Stimulated activated CD4-positive, alpha-beta T cell treated with anti-CD3 and anti-CD28 coated beads, Interleukin-4, amount 100 ng/mL, for 4 hours (primary cell): Measurements from ENCODE around the gene PLEKHM1.
"Not testable (repeated sequence)": the region's sequence is repeated elsewhere in the genome, so short reads cannot be mapped to it uniquely, and the experiment has no call there.

Experiments
- DNase-seq, 2 experiments: peaks; one replicate each; pipeline ENCODE4 v3.0.0-alpha.2; 2020

Gene PLEKHM1

DNA sequence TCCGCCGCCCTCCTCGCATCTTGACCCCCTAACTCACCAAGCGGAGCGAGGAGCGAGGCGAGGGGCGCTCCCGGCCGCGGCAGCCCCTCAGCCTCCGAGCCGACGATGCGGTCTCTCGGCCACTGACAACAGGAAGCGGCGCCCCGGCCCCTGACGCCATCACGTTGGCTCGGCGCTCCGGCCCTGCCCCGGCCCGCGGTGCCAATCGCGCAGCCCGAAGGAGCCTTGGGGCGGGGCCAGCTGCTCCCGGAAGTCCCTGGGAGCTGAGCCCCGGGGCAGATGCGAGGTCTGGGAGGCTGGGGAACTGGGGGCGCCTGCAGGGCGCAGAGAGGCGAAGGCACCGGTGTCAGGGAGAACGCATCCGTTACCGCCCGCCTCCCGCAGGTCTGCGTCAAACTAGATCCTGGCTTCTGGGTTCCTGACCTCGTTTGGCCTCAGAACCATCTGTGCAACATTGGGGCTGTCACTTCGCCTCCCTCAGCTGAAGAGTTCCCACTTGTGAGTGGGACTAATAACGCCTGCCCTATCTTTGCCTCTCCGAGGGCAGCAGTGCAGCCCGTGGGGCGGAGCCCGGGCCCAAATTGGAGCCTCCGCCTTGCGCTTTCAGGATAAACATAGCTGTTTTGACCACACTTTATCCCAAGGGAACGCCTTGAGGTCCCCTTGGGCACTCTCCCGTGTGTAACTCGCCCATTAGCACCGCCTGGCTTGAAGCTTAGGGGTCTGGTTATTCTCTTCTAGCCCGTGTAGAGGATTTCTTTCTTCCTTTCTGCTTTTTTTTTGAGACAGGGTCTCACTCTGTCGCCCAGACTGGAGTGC, at the start of gene PLEKHM1:
Gene PLEKHM1 (minus strand): TSS at position 107 of the 819 bp plus-strand sequence. CDS start 8,237 bp downstream, outside the sequence.
- DNase-seq: peak; percentile 76 to 79

GRCh38 chr17:45538168-45538567, 47.6 kb upstream of the PLEKHM1 start:
- not testable (repeated sequence) for DNase-seq

DNA sequence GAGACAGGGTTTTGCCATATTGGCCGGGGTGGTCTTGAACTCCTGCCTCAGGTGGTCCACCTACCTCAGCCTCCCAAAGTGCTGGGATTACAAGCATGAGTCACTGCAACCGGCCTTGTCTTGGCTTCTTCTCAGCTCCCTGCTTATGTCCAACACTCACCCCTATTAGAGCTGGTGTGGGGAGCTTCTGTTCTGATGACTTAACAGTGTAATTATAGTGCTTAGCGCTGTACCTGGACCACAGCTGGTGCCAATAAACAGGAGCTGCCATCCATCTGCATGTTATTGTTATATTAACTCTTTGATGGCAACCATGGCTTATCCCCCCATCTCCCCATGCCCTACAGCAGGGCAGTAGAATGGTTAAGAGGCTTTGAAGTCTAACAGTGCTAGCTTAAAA, 15.6 kb upstream of the PLEKHM1 start:
- DNase-seq: not testable (repeated sequence)

GRCh38 chr17:45505183-45505582, 14.7 kb upstream of the PLEKHM1 start:
- not testable (repeated sequence) for DNase-seq

DNA sequence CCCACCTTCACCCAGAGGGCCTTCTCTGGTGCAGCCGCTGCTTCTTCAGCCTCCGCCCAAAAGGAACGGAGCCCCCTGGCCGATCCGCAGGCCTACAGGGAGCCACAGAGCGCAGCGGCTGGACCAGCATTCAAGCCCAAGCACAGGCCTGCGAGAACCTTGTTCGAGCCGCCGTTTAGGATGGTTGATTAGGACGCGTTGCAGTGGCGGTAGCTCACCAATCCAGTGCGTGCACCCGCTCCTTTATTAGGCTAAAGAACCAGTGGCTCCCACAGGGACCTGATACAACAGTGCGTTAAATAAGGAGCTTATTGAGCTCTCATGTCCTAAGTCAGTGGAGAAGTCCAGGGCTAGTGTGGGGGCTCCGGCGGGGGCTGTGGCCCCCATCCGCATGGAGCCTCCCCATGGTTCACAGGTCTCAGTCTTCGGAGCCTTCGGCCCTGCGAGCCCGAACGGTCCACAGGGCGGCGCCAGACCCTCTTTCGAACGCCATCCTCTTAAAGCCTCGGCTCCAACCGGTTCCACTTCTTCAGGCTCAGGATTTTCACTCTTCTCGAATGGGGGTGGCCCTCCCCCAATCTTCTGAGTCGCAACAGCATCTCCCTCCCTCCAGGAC, 10.7 kb upstream of the PLEKHM1 start:
- not testable (repeated sequence) for DNase-seq

DNA sequence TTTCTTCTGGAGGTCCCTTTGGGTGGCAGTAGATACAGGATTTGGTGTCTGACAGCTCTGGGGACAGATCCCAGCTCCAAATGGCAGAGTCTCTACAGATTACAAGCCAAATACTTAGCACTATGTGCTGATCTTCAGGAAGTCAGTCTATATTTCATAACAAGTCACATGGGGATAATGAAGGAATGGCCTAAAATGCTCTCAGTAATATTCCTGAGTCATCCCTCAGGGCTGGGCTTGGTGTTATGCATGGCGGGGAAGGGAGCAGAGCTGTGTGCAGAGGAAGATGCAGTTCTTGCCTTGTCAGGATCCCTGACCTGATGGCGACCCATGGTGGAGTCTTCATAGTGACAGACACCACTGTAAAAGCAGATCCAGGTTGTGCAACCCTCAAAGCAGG, 10.0 kb upstream of the PLEKHM1 start:
- DNase-seq: not testable (repeated sequence)

DNA sequence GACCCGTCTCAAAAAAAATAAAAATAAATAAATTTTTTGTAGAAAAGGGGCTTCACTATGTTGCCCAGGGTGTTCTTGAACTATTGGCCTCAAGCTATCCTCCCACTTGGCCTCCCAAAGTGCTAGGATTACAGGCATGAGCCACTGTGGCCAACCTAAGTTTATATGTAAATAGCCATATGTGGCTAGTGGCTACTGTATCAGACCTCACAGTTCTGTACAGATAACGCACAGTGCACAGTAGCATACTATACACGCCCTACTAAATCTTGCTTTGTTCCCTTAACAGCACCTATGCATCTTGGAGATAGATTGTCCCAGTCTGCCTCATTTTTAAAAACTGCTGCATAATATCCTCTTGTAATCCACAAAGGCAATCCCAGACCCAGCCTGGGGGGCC, 8.7 kb upstream of the PLEKHM1 start:
- DNase-seq: not testable (repeated sequence)

GRCh38 chr17:45498377-45498776, 7.9 kb upstream of the PLEKHM1 start:
- not testable (repeated sequence) for DNase-seq

- DNase-seq: not testable (repeated sequence)
Observed at GRCh38 chr17:45497449-45497848, 6.9 kb upstream of the PLEKHM1 start.

- DNase-seq: not testable (repeated sequence)
Observed at GRCh38 chr17:45496507-45496906, 6.0 kb upstream of the PLEKHM1 start.

DNA sequence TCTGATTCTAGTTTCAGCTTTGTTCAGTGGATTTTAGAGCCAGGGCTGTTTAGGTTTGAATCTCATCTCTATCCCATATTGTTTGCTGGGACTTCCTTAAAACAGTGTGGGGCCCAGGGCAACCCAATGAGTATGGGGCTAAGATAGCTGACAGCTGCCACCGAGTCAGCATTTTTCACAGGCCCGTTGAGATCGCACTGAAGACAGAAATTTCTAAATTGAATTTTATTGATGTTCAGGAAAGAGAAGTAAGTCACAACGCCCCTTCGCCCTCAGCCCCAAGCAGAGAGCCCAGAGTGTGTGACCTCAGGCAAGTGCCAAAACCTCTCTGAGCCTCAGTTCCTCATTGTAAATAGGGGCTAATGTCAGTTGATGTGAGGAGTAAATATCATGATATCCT, 4.0 kb upstream of the PLEKHM1 start:
- not testable (repeated sequence) for DNase-seq

DNA sequence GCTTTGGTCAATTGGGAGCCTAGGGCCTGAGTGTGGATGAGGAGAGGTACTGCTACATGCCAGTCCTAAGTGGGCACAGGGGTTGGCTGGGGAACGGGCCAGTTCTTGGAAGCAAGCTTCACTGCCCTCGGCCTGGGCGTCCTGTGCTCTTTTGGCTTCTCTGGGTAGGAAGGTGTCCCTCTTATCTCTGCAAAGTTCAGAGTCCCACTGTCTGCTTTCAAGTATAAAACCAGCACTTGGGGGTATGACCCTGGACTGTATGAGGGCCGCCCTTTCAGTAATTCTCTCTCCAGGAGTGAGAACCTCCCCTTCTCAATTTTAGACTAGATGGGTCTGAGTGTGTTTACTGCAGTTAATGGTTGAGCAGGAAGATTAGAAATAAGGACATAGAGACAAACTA, 1.6 kb upstream of the PLEKHM1 start:
- DNase-seq: not testable (repeated sequence)

DNA sequence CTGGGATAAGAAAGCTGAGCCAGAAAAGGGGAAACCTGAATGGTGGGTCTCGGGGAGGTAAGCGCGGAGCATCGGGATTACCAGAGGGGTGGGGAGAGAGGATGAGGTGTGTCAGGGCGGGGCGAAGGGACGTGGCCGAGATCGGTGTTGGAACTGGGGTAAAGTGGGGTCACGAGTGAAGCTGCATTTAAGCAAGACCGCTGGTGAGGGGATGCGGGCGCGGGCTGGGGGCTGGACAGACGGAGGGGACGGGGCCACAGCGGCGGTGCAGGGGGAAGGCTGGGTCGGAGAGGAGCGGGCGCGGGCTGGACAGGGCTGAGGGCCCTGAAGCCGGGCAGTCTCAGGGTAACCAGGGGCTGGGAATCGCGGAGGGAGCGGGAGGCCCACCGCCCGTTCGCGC, 323 bp downstream of the PLEKHM1 start:
- DNase-seq: not testable (repeated sequence)

GRCh38 chr17:45487704-45488103, 2.8 kb downstream of the PLEKHM1 start:
- not testable (repeated sequence) for DNase-seq

GRCh38 chr17:45483591-45484216, 6.8 kb downstream of the PLEKHM1 start:
- DNase-seq: not testable (repeated sequence)

DNA sequence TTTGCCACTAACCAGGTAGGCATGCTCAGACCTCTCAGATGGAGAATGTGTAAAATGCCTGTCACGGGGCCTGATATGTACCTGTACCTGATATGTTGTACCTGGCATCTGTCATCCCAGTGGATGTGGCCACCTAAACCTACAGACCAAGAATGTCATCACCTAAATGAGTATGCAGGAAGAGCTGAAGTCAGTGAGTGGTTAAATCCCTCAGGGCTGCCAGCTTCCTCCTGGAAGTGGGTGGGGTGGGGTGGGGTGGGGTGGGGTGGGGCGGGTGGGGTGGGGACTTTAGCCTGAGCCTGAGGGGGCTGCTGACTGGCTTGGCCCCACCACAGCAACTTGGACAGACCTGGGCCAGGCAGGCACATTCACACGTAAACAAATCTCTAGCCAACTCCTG, 7.3 kb downstream of the PLEKHM1 start:
- DNase-seq: not testable (repeated sequence)

DNA sequence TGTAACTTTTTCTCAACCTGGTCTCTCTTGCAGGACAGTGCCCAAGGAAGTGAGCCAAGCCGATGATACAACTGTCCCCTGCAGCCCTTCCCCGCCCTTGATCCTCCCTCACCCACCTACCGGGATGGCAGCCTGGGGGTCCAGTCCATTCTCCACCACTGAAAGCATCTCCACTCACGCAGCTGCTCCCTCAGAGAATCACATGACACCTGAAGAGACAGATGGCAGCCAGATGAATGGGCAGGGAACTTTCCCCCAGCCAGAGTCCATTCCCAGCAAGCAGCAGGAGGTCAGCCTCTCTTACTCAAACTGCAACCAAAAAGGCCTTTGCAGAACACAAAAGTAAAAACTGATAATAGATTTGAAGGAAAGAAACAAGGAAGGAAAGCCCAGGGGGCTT, 8.2 kb downstream of the PLEKHM1 start:
- DNase-seq: not testable (repeated sequence)

DNA sequence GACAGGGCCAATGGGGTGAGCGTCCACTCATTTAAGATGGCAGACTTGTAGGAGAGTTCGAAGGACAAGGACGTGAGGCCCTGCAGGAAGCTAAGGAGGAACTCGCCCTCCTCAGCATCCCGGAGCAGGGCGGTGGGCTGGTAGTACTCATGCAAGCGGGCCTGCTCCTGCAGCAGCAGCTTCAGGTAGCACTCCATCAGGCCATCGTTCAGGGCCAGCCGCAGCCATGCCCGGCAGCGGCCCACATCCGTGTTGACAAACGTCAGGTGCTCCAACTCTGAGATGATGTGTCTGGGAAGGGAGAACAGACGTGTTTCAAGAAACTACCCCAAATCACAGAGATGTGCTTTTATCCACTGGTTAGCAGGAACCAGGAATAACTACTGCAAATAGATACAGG, 15.1 kb downstream of the PLEKHM1 start:
- DNase-seq: not testable (repeated sequence)

- not testable (repeated sequence) for DNase-seq
Observed at GRCh38 chr17:45472249-45472648, 18.3 kb downstream of the PLEKHM1 start.

DNA sequence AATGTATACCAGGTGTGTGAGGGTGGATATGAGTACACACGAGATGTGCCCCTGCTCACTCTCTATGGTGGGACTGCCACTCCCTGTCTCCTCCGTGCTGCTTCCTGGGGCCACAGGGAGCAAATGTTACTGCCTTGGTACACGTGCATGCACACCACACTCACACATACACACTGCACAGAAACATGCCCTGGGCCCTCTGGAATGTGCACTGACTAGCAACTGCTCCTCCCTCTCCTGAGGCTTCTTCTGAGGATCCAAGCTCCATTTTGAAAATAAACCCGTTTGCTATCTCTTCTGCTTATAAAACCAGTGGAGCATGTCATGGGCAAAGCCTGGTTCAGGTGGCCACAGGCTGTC, 21.3 kb downstream of the PLEKHM1 start:
- DNase-seq: not testable (repeated sequence)

DNA sequence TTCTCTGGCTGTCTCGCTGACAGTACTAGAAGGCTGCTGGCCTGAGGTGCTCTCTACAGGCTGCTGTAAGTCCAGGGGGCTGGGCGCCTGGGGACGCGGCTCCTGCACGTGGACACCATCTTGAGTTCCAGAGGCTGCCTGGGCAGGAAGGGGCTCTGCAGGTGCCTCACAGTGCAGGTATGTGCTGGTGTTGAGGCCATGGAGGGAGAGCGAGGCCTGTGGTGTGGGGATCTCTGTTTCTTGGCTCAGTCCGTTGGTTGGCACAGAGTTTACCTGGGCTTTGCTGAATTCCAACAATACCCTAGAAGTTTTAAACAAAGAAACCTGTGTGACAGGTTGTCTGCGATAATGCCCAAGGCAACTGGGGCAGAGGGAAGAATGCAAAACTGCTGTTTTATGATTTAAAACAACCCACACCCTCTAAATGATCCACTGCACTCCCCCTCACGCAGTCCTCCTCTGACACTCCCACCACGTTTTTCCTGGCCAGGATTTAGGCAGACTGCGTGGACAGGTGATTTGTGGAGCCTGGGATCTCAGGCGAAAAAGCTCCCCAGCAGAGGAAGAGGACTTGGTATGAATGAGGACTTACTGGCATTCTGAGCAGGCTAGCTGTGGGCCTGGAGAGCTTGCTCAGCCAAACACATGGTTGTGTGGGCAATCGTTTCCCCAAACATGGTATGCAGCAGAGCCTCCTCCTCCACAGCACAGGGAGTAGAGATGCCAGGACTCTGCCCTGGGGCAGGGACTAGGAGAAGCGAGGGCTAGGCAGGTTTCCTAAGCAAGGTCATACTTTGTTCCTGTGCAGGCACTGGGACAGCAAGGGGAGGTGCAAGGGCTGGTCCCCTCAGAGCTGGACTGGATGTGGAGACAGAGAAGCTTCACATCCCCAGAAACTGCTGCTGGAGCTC, 22.0 kb downstream of the PLEKHM1 start:
- DNase-seq: not testable (repeated sequence)

GRCh38 chr17:45461524-45462327, 28.8 kb downstream of the PLEKHM1 start:
- not testable (repeated sequence) for DNase-seq
